GM08714 (cell line): ENCODE data around the gene FRMD4B.

Experiments
- H3K4me3 ChIP-seq: fragments of 200-500 bp; sonication (Bioruptor generic); 2 replicates; pipeline ENCODE4 v1.5.1; 2014; ENCODE audit warnings: mild to moderate bottlenecking, low read length, inconsistent platforms
- ZNF274 ChIP-seq: IDR thresholded peaks from 2 replicates; pipeline ENCODE4 v1.6.1; 2012; ENCODE audit warnings: mild to moderate bottlenecking, low read depth, low read length

The FRMD4B gene

GRCh38 chr3:69360690-69361089 lies 25.2 kb downstream of the FRMD4B start:
- TF ChIP-seq ZNF274: no peak
- H3K4me3 ChIP-seq: no peak overlapping the region

GRCh38 chr3:69359916-69360315 lies 26.0 kb downstream of the FRMD4B start:
- no peak overlapping the region for H3K4me3 ChIP-seq
- no peak for TF ChIP-seq ZNF274

- no peak overlapping the region for H3K4me3 ChIP-seq
- no peak for TF ChIP-seq ZNF274
Measured at GRCh38 chr3:69359339-69359893, 26.5 kb downstream of the FRMD4B start.

- H3K4me3 ChIP-seq: no peak overlapping the region
- TF ChIP-seq ZNF274: no peak
Measured at GRCh38 chr3:69357196-69357595, 28.7 kb downstream of the FRMD4B start.

GRCh38 chr3:69354948-69355347 lies 30.9 kb downstream of the FRMD4B start:
- H3K4me3 ChIP-seq: no peak overlapping the region
- TF ChIP-seq ZNF274: no peak

GRCh38 chr3:69353503-69353902 lies 32.4 kb downstream of the FRMD4B start:
- peak overlapping the region; percentile 42; the same call in 1 of the 2 replicates for H3K4me3 ChIP-seq
- no peak for TF ChIP-seq ZNF274

- TF ChIP-seq ZNF274: no peak
- peak overlapping the region; percentile 42; the same call in 1 of the 2 replicates for H3K4me3 ChIP-seq
Measured at GRCh38 chr3:69353088-69353478, 32.8 kb downstream of the FRMD4B start.

- peak overlapping the region; percentile 48; the same call in 1 of the 2 replicates for H3K4me3 ChIP-seq
- no peak for TF ChIP-seq ZNF274
Measured at GRCh38 chr3:69352305-69353087, 33.4 kb downstream of the FRMD4B start.

- H3K4me3 ChIP-seq: no peak overlapping the region
- no peak for TF ChIP-seq ZNF274
Measured at GRCh38 chr3:69343875-69344274, 42.0 kb downstream of the FRMD4B start.

- no peak overlapping the region for H3K4me3 ChIP-seq
- no peak for TF ChIP-seq ZNF274
Measured at GRCh38 chr3:69342074-69342473, 43.8 kb downstream of the FRMD4B start.

GRCh38 chr3:69339760-69340159 lies 46.1 kb downstream of the FRMD4B start:
- no peak for TF ChIP-seq ZNF274
- no peak overlapping the region for H3K4me3 ChIP-seq

GRCh38 chr3:69338911-69339310 lies 47.0 kb downstream of the FRMD4B start:
- no peak overlapping the region for H3K4me3 ChIP-seq
- no peak for TF ChIP-seq ZNF274

- no peak for TF ChIP-seq ZNF274
- no peak overlapping the region for H3K4me3 ChIP-seq
Measured at GRCh38 chr3:69332934-69333333, 53.0 kb downstream of the FRMD4B start.

GRCh38 chr3:69330891-69331400 lies 54.9 kb downstream of the FRMD4B start:
- no peak overlapping the region for H3K4me3 ChIP-seq
- TF ChIP-seq ZNF274: no peak

GRCh38 chr3:69329892-69330291 lies 56.0 kb downstream of the FRMD4B start:
- no peak for TF ChIP-seq ZNF274
- H3K4me3 ChIP-seq: no peak overlapping the region
